Measurements from ENCODE around the gene PCYT2. TPM values are rescaled to one million over a fixed set of nuclear protein-coding genes. Genes with fewer than 3 reads are reported as not detected.

Gene PCYT2
- total and polyA plus RNA-seq, 2 experiments from 2014 or later, result 83.8 to 138 TPM

- no peak overlapping the region for H3K27ac ChIP-seq
- no peaks in the 10 kb centered on the region for H3K9me3 ChIP-seq (ENCODE audit: low read depth)
- no peak overlapping the region for H3K4me3 ChIP-seq
- peaks cover 16% of the 10 kb centered on the region for H3K36me3 ChIP-seq
- H3K27me3 ChIP-seq, result peaks cover 18% of the 10 kb centered on the region
- H3K4me1 ChIP-seq (ENCODE audit: low read depth), result no peaks in the 10 kb centered on the region
- no peak for TF ChIP-seq CTCF (IDR thresholded peaks at IDR 0.05; ENCODE audit: low read depth, low read length)
- DNase-seq (ENCODE audit: low read depth in 1 of 2, low spot score in 1 of 2), result no peak
Measured at GRCh38 chr17:81899514-81900166, 11.6 kb downstream of the PCYT2 start.

- no peaks in the 10 kb centered on the region for H3K9me3 ChIP-seq (ENCODE audit: low read depth)
- H3K27me3 ChIP-seq, result peaks cover 18% of the 10 kb centered on the region
- no peak for TF ChIP-seq CTCF (IDR thresholded peaks at IDR 0.05; ENCODE audit: low read depth, low read length)
- H3K36me3 ChIP-seq, result peaks cover 12% of the 10 kb centered on the region
- no peak overlapping the region for H3K4me3 ChIP-seq
- DNase-seq (ENCODE audit: low read depth in 1 of 2, low spot score in 1 of 2), result no peak
- H3K4me1 ChIP-seq (ENCODE audit: low read depth), result no peaks in the 10 kb centered on the region
- H3K27ac ChIP-seq, result no peak overlapping the region
Measured at GRCh38 chr17:81898885-81899284, 12.3 kb downstream of the PCYT2 start.

DNA sequence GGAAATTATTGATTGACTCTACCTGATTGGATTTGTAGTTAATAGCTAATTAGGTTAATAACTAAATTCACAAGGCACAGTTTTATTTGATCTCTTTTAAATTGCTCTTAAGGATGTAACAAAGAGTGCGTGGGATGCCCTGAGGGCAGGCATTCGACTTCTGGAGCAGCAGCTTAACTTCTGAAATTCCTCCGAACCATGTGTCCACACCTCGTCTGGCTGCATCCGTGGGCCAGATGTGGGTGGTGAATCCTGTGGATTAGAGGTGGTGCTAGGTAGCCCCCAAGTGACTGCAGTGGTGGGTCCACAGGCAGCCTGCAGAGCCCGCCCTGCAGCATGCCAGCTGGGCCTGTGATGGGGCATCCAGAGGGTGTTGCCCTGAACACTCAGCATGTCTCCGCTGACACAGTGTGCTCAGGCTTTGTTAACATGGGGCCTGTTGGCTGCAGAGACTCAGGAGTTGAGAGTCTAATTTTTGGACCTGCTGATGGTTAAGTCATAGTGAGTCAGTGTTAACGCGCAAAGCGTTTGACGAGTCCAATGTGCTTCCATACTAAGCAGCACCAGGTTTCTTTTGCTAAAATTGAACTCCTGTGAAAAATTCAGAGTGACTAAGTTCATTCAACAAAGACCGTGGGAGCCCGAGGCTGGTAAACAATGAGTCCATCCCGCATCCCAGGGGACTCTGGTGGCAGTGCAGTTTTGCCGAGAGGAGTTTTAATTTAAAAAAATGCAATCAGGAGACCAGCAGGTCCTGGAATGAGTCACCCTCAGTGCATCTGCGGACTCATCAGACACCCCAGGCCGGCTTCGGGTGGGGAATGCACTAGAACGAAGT is 13.0 kb downstream of the PCYT2 start:
- no peak for TF ChIP-seq CTCF (IDR thresholded peaks at IDR 0.05; ENCODE audit: low read depth, low read length)
- Histone ChIP-seq H3K27ac (no peak overlapping the region), H3K4me3 (no peak overlapping the region), H3K4me1 (ENCODE audit: low read depth) (no peaks in the 10 kb centered on the region), H3K36me3 (peaks cover 12% of the 10 kb centered on the region), H3K9me3 (ENCODE audit: low read depth) (no peaks in the 10 kb centered on the region), H3K27me3 (peaks cover 18% of the 10 kb centered on the region)
- DNase-seq (ENCODE audit: low read depth in 1 of 2, low spot score in 1 of 2), result peak in 1 of 2 donors; percentile 43

GRCh38 chr17:81895400-81895799 is 15.8 kb downstream of the PCYT2 start:
- Histone ChIP-seq H3K27me3 (no peaks in the 10 kb centered on the region), H3K4me1 (ENCODE audit: low read depth) (peaks cover 2% of the 10 kb centered on the region), H3K36me3 (peaks cover 12% of the 10 kb centered on the region), H3K9me3 (ENCODE audit: low read depth) (no peaks in the 10 kb centered on the region), H3K27ac (no peak overlapping the region), H3K4me3 (no peak overlapping the region)
- no peak for TF ChIP-seq CTCF (IDR thresholded peaks at IDR 0.05; ENCODE audit: low read depth, low read length)
- no peak for DNase-seq (ENCODE audit: low read depth in 1 of 2, low spot score in 1 of 2)

GRCh38 chr17:81891303-81891552 is 20.0 kb downstream of the PCYT2 start:
- DNase-seq (ENCODE audit: low read depth in 1 of 2, low spot score in 1 of 2), result no peak
- H3K4me1 ChIP-seq (ENCODE audit: low read depth), result peaks cover 6% of the 10 kb centered on the region
- no peaks in the 10 kb centered on the region for H3K9me3 ChIP-seq (ENCODE audit: low read depth)
- peak overlapping the region; percentile 82 for H3K4me3 ChIP-seq
- no peaks in the 10 kb centered on the region for H3K27me3 ChIP-seq
- peaks cover 36% of the 10 kb centered on the region for H3K36me3 ChIP-seq
- peak overlapping the region; percentile 87 for H3K27ac ChIP-seq
- TF ChIP-seq CTCF (IDR thresholded peaks at IDR 0.05; ENCODE audit: low read depth, low read length), result no peak

Measured in cardiac muscle cell (in vitro differentiated cells and primary cell).